Gastroesophageal sphincter (tissue), 4 donors: Measurements from ENCODE around the gene UST. TPM values are rescaled to one million over a fixed set of nuclear protein-coding genes. Genes with fewer than 3 reads are reported as not detected.

Experiments used
- ATAC-seq: fragments of 150-250 bp; one replicate; pipeline ENCODE4 v1.9.1; 2016; ENCODE audit warnings: mild to moderate bottlenecking, moderate library complexity
- H3K27ac ChIP-seq, 4 donors: fragments of 200-600 bp; sonication (generic) in 3 of 4; 1 replicate in 3 of 4; 2 replicates in 1 of 4; pipeline ENCODE4 v1.5.1; 2016 to 2019
- H3K27me3 ChIP-seq: fragments of 200-600 bp; sonication (generic); one replicate; pipeline ENCODE4 v1.5.1; 2019
- H3K36me3 ChIP-seq, 2 donors: fragments of 200-600 bp; sonication (generic); one replicate each; pipeline ENCODE4 v1.5.1; 2019; ENCODE audit warnings: control low read depth in 1 of 2
- H3K4me1 ChIP-seq, 3 donors: fragments of 200-600 bp; sonication (generic); 1 replicate in 2 of 3; 2 replicates in 1 of 3; pipeline ENCODE4 v1.5.1; 2016 to 2019; ENCODE audit warnings: control low read depth in 2 of 3
- H3K4me3 ChIP-seq, 2 donors: fragments of 200-600 bp; sonication (generic); one replicate each; pipeline ENCODE4 v1.5.1; 2019; ENCODE audit warnings: mild to moderate bottlenecking in 1 of 2, moderate library complexity in 1 of 2
- H3K9me3 ChIP-seq, 3 donors: fragments of 200-600 bp; sonication (generic); one replicate each; pipeline ENCODE4 v1.5.1; 2017 to 2019; ENCODE audit warnings: control low read depth in 2 of 3
- CTCF ChIP-seq, 4 experiments: fragments of 200-600 bp in 2 of 4; fragments of 450-650 bp in 2 of 4; sonication (generic) in 1 of 4; IDR thresholded peaks; one replicate each; pipeline ENCODE4 v1.5.1; 2017 to 2019; ENCODE audit warnings: antibody characterized with exemption in 4 of 4, mild to moderate bottlenecking in 2 of 4, moderate library complexity in 2 of 4
- EP300 ChIP-seq: sonication (generic); formaldehyde crosslinking; IDR thresholded peaks from one replicate; pipeline ENCODE4 v1.6.1; 2017; ENCODE audit warnings: antibody characterized with exemption, mild to moderate bottlenecking
- POLR2A ChIP-seq, 2 donors: fragments of 450-650 bp; IDR thresholded peaks; one replicate each; pipeline ENCODE4 v1.6.1; 2017; ENCODE audit warnings: antibody characterized with exemption in 2 of 2, mild to moderate bottlenecking in 2 of 2, moderate library complexity in 1 of 2
- POLR2AphosphoS5 ChIP-seq: sonication (generic); formaldehyde crosslinking; IDR thresholded peaks from one replicate; pipeline ENCODE4 v1.6.1; 2017; ENCODE audit warnings: antibody characterized with exemption
- WGBS, 2 donors: methylation state at CpG; one replicate each; pipeline ENCODE4 v1.1.5; 2018; ENCODE audit warnings: low coverage in 1 of 2; 5-methylcytosine and 5-hydroxymethylcytosine counted together
- total RNA-seq, 4 donors: library from RNA; depleted of rRNA; stranded (reverse); fragments of >200 nt; gene quantifications; one replicate each; pipeline ENCODE4 v1.1.0, GENCODE V29; 2016

Gene UST
- total RNA-seq, 4 donors from 2014 or later, result 17.4 to 48.1 (median 32.4) TPM

- Histone ChIP-seq H3K4me1 (no peaks in the 10 kb centered on the region), H3K27ac (no peak overlapping the region), H3K27me3 (no peaks in the 10 kb centered on the region), H3K4me3 (no peak overlapping the region), H3K9me3 (no peaks in the 10 kb centered on the region), H3K36me3 (no peaks in the 10 kb centered on the region)
- TF ChIP-seq CTCF (IDR thresholded peaks at IDR 0.05) (no peak), EP300 (no peak), POLR2A (IDR thresholded peaks at IDR 0.05) (no peak), POLR2AphosphoS5 (no peak)
- ATAC-seq, result no peak
Observed at GRCh38 chr6:148816117-148816516, 69.3 kb downstream of the UST start.

GRCh38 chr6:148817689-148818088 lies 70.9 kb downstream of the UST start:
- no peaks in the 10 kb centered on the region for H3K36me3 ChIP-seq
- H3K9me3 ChIP-seq, result no peaks in the 10 kb centered on the region
- ATAC-seq, result no peak
- H3K4me3 ChIP-seq, result no peak overlapping the region
- TF ChIP-seq CTCF (IDR thresholded peaks at IDR 0.05), result no peak
- TF ChIP-seq POLR2A (IDR thresholded peaks at IDR 0.05), result no peak
- TF ChIP-seq POLR2AphosphoS5, result no peak
- no peak for TF ChIP-seq EP300
- H3K27me3 ChIP-seq, result no peaks in the 10 kb centered on the region
- 79% methylated on average over 2 to 3 of the region's 3 CpGs for WGBS, 2 donors
- H3K4me1 ChIP-seq, result no peaks in the 10 kb centered on the region
- H3K27ac ChIP-seq, result no peak overlapping the region

- TF ChIP-seq EP300, result no peak
- TF ChIP-seq CTCF (IDR thresholded peaks at IDR 0.05), result no peak
- no peak for TF ChIP-seq POLR2AphosphoS5
- TF ChIP-seq POLR2A (IDR thresholded peaks at IDR 0.05), result no peak
- Histone ChIP-seq H3K4me1 (no peaks in the 10 kb centered on the region), H3K27ac (no peak overlapping the region), H3K36me3 (no peaks in the 10 kb centered on the region), H3K9me3 (no peaks in the 10 kb centered on the region), H3K27me3 (no peaks in the 10 kb centered on the region), H3K4me3 (no peak overlapping the region)
- 73 to 77% methylated on average over 6 to 7 of the region's 7 CpGs for WGBS, 2 donors
- no peak for ATAC-seq
Observed at GRCh38 chr6:148818939-148819575, 72.2 kb downstream of the UST start.

GRCh38 chr6:148819852-148820251 lies 73.0 kb downstream of the UST start:
- no peak overlapping the region for H3K4me3 ChIP-seq
- no peaks in the 10 kb centered on the region for H3K9me3 ChIP-seq
- no peaks in the 10 kb centered on the region for H3K27me3 ChIP-seq
- H3K27ac ChIP-seq, result no peak overlapping the region
- no peaks in the 10 kb centered on the region for H3K4me1 ChIP-seq
- 78 to 100% methylated on average over 3 to 6 of the region's 6 CpGs for WGBS, 2 donors
- H3K36me3 ChIP-seq, result no peaks in the 10 kb centered on the region
- TF ChIP-seq CTCF (IDR thresholded peaks at IDR 0.05) (no peak), POLR2A (IDR thresholded peaks at IDR 0.05) (no peak), POLR2AphosphoS5 (no peak), EP300 (no peak)
- ATAC-seq, result no peak

GRCh38 chr6:148822819-148823218 lies 76.0 kb downstream of the UST start:
- no peak for TF ChIP-seq POLR2A (IDR thresholded peaks at IDR 0.05)
- no peak for TF ChIP-seq POLR2AphosphoS5
- TF ChIP-seq EP300, result no peak
- TF ChIP-seq CTCF (IDR thresholded peaks at IDR 0.05), result no peak
- Histone ChIP-seq H3K4me3 (no peak overlapping the region), H3K4me1 (no peaks in the 10 kb centered on the region), H3K27ac (no peak overlapping the region), H3K27me3 (no peaks in the 10 kb centered on the region), H3K36me3 (no peaks in the 10 kb centered on the region), H3K9me3 (no peaks in the 10 kb centered on the region)
- no peak for ATAC-seq
